Measurements from ENCODE around the gene HSF2. TPM values are rescaled to one million over a fixed set of nuclear protein-coding genes. Genes with fewer than 3 reads are reported as not detected.
A peak's percentile ranks its signal among the peaks of the same experiment; 100 is the strongest.
"Not testable (repeated sequence)": the region's sequence is repeated elsewhere in the genome, so short reads cannot be mapped to it uniquely, and the experiment has no call there.

HSF2 gene
- total RNA-seq, 2 donors from 2014 or later: 11.8 to 19.1 TPM

DNA sequence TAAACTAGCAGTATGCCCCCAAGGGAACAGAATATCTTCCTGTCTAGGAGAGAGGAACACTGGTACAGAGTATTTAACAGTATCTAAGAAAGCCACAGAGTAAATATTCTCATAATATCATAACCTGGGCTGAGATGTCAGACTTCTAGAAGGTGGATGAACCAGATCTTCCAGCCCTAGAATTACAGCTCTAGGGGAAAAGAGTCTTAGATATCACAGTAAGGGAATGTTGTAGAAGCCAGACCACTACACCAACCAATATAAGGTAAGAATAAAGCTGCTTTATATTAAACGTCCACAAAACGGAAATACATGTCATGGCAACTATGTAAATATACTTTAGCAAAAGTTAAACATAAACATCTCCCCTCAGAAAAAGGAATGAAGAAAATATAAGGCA is 59.8 kb downstream of the HSF2 start:
- Histone ChIP-seq H3K36me3 (peaks cover 6% of the 10 kb centered on the region), H3K4me3 (peak overlapping the region; percentile 6), H3K9me3 (no peaks in the 10 kb centered on the region), H3K27ac (no peak overlapping the region), H3K4me1 (ENCODE audit: control insufficient read depth in 1 of 2, low read depth in 2 of 2) (peaks cover 46 to 49% of the 10 kb centered on the region in 2 donors), H3K27me3 (replicated peaks; ENCODE audit: insufficient read depth) (no peaks in the 10 kb centered on the region)
- no peak for ATAC-seq (ENCODE audit: insufficient number of reproducible peaks, low FRiP score, low read depth)
- DNase-seq (ENCODE audit: low spot score): no peak
- TF ChIP-seq, protein P1, sequence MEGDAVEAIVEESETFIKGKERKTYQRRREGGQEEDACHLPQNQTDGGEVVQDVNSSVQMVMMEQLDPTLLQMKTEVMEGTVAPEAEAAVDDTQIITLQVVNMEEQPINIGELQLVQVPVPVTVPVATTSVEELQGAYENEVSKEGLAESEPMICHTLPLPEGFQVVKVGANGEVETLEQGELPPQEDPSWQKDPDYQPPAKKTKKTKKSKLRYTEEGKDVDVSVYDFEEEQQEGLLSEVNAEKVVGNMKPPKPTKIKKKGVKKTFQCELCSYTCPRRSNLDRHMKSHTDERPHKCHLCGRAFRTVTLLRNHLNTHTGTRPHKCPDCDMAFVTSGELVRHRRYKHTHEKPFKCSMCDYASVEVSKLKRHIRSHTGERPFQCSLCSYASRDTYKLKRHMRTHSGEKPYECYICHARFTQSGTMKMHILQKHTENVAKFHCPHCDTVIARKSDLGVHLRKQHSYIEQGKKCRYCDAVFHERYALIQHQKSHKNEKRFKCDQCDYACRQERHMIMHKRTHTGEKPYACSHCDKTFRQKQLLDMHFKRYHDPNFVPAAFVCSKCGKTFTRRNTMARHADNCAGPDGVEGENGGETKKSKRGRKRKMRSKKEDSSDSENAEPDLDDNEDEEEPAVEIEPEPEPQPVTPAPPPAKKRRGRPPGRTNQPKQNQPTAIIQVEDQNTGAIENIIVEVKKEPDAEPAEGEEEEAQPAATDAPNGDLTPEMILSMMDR (IDR thresholded peaks at IDR 0.05): no peak

DNA sequence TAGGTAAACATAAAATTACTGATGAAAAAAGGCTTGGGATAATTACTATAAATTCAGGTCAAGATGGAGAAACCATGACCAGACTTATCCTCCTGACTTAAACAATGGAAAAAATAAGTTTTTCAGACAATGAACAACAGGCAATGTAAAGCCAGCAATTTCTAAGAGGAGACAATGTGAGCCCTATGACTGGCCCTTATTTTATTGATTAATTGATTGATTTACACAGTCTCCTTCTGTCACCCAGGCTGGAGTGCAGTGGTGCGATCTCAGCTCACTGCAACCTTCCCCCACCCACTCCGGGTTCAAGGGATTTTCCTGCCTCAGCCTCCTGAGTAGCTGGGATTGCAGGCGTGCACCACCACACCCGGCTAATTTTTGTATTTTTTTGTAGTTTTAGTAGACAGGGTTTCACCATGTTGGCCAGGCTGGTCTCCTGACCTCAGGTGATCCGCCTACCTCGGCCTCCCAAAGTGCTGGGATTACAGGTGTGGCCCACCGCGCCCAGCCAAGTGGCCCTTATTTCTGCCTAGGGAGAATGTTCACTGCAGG is 60.5 kb downstream of the HSF2 start:
- H3K4me1 ChIP-seq (ENCODE audit: control insufficient read depth in 1 of 2, low read depth in 2 of 2): peaks cover 45 to 51% of the 10 kb centered on the region in 2 donors
- not testable (repeated sequence) for ATAC-seq (ENCODE audit: insufficient number of reproducible peaks, low FRiP score, low read depth)

DNA sequence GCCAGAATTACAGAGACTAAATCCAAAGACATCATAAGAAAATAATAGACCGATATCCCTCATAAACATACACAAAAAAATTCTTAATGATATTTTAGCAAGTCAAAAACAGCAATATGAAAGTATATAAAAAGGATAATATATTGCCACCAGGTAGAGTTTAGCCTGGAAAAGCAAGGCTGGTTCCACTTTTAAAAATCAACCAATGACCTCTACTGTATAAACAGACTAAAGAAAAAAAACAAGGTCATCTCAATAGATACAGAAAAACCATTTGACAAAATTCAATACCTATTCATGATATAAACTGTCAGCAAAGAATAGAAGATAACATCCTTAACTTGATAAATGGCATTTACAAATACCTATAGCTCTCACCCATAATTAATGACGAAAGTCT is 62.4 kb downstream of the HSF2 start:
- Histone ChIP-seq H3K4me1 (ENCODE audit: control insufficient read depth in 1 of 2, low read depth in 2 of 2) (peaks cover 54 to 58% of the 10 kb centered on the region in 2 donors), H3K36me3 (peaks cover 3% of the 10 kb centered on the region), H3K27me3 (replicated peaks; ENCODE audit: insufficient read depth) (no peaks in the 10 kb centered on the region), H3K4me3 (no peak overlapping the region), H3K27ac (no peak overlapping the region), H3K9me3 (no peaks in the 10 kb centered on the region)
- ATAC-seq (ENCODE audit: insufficient number of reproducible peaks, low FRiP score, low read depth) (no peak), DNase-seq (ENCODE audit: low spot score) (no peak)
- TF ChIP-seq, protein P1 (IDR thresholded peaks at IDR 0.05): no peak

More for the DNA sequence above, 60.5 kb downstream of the HSF2 start:
- not testable (repeated sequence) for H3K27ac ChIP-seq; H3K9me3 ChIP-seq; H3K27me3 ChIP-seq (replicated peaks; ENCODE audit: insufficient read depth); DNase-seq (ENCODE audit: low spot score); H3K36me3 ChIP-seq; H3K4me3 ChIP-seq

DNA sequence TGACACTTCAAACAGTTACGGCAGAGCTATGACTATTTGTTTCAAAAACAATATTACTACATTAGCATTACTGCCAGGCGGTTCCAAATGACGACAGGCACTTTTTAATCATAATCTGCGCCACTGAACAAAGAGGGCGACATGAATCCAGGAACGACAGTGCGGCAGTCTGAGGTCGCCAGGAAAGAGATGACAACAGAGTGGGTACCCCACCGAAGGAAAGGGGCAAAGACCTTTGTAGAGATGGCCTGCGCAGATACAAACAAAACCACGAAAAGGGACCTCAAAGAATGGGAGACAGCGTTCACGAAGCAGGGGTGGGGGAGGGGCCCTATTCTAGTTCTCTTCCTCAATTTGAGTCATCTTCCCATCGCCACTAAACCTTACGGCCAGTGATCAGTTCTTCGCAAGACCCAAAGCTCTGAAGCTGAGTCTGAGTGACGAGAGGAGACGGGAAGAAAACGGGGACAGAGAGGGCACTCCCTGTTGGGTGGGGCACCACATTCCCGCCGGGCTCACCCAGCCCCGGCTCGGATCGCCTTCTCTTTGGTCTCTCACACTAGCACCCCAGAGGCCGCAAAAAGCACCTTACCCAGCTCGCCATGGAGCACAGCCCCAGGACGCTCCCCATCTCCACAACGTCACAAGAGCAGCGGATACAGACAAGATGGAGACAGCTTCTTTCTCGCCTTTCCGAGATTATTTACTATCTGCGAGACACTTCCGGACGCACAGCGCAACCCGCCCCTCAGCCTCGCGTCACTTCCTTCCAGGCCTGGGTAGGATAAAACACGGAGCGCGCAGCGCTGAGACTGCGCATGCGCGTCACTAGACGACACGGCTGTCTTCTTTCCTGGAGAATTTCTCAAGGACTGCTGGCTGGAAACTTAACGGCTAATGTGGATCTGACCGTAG is 71.9 kb downstream of the HSF2 start, which contains the start of gene SERINC1:
Gene SERINC1 (minus strand): TSS at position 701 of the 915 bp plus-strand sequence. CDS start 70 bp downstream, at position 631.
- H3K4me1 ChIP-seq (ENCODE audit: control insufficient read depth in 1 of 2, low read depth in 2 of 2): peaks cover 18 to 40% of the 10 kb centered on the region in 2 donors
- DNase-seq (ENCODE audit: low spot score) (peak; percentile 75), ATAC-seq (ENCODE audit: insufficient number of reproducible peaks, low FRiP score, low read depth) (peak; percentile 98)
- H3K27me3 ChIP-seq (replicated peaks; ENCODE audit: insufficient read depth): no peaks in the 10 kb centered on the region
- H3K36me3 ChIP-seq: no peaks in the 10 kb centered on the region
- TF ChIP-seq, protein P1 (IDR thresholded peaks at IDR 0.05): no peak
- peak within 1 kb of the TSS; percentile 94 to 98 for H3K27ac ChIP-seq
- H3K4me3 ChIP-seq: peak within 1 kb of the TSS; percentile 86
- no peaks in the 10 kb centered on the region for H3K9me3 ChIP-seq

DNA sequence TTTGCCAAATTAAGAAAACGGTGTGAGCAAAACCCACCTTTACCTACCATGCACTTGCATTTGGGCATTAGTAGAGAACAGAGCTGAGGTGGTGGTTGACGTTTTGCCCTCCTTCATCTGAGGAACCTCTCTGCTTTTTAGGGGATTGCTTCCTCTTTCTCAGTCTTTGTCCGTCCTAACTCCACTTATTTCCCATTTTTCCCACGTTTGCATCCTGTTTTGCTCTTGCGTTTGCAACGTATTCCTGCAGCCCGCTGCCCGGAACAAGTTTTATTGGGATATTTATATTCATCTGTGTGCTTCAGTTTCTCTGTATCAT is 72.5 kb downstream of the HSF2 start:
- peaks cover 15 to 36% of the 10 kb centered on the region in 2 donors for H3K4me1 ChIP-seq (ENCODE audit: control insufficient read depth in 1 of 2, low read depth in 2 of 2)
- H3K27me3 ChIP-seq (replicated peaks; ENCODE audit: insufficient read depth): no peaks in the 10 kb centered on the region
- ATAC-seq (ENCODE audit: insufficient number of reproducible peaks, low FRiP score, low read depth): no peak
- H3K9me3 ChIP-seq: no peaks in the 10 kb centered on the region
- no peak for DNase-seq (ENCODE audit: low spot score)
- H3K27ac ChIP-seq: peak overlapping the region; percentile 94 to 98
- TF ChIP-seq, protein P1 (IDR thresholded peaks at IDR 0.05): no peak
- peak overlapping the region; percentile 86 for H3K4me3 ChIP-seq
- H3K36me3 ChIP-seq: no peaks in the 10 kb centered on the region
